ENCODE data around the gene FFAR1. TPM values are rescaled to one million over a fixed set of nuclear protein-coding genes. Genes with fewer than 3 reads are reported as not detected.

FFAR1 gene
- total and polyA plus RNA-seq, 9 donors = 0.11 to 5.0 (median 1.3) TPM

- H3K4me1 ChIP-seq (ENCODE audit: insufficient read depth) = no peaks in the 10 kb centered on the region
- 85 to 88% (median 87%) methylated on average over 10 of the region's 10 CpGs for WGBS, 3 donors
- no peaks in the 10 kb centered on the region for H3K36me3 ChIP-seq
- intact Hi-C loops (cut with DNase I) = no loop called here
- DNase-seq = no peak
- no peaks in the 10 kb centered on the region for H3K27me3 ChIP-seq
- H3K27ac ChIP-seq = no peak overlapping the region
- no peak overlapping the region for H3K4me3 ChIP-seq
- H3K9me3 ChIP-seq = no peaks in the 10 kb centered on the region
- no peak for TF ChIP-seq POLR2A (IDR thresholded peaks at IDR 0.05)
- TF ChIP-seq EP300 (IDR thresholded peaks at IDR 0.05) = no peak
- no peak for TF ChIP-seq CTCF (IDR thresholded peaks at IDR 0.05)
Measured at GRCh38 chr19:35334144-35334753, 13.5 kb upstream of the FFAR1 start.

- WGBS, 3 donors = 89 to 92% (median 89%) methylated on average over 21 of the region's 21 CpGs
- Histone ChIP-seq H3K4me3 (no peak overlapping the region), H3K36me3 (no peaks in the 10 kb centered on the region), H3K9me3 (no peaks in the 10 kb centered on the region), H3K27me3 (no peaks in the 10 kb centered on the region), H3K4me1 (ENCODE audit: insufficient read depth) (no peaks in the 10 kb centered on the region), H3K27ac (no peak overlapping the region)
- intact Hi-C loops (cut with DNase I) = no loop called here
- no peak for DNase-seq
- TF ChIP-seq POLR2A (IDR thresholded peaks at IDR 0.05) (no peak), CTCF (IDR thresholded peaks at IDR 0.05) (no peak), EP300 (IDR thresholded peaks at IDR 0.05) (no peak)
Measured at GRCh38 chr19:35336166-35336955, 11.3 kb upstream of the FFAR1 start.

- Histone ChIP-seq H3K4me1 (ENCODE audit: insufficient read depth) (no peaks in the 10 kb centered on the region), H3K27ac (no peak overlapping the region), H3K27me3 (no peaks in the 10 kb centered on the region), H3K9me3 (no peaks in the 10 kb centered on the region), H3K36me3 (no peaks in the 10 kb centered on the region), H3K4me3 (no peak overlapping the region)
- no peak for DNase-seq
- TF ChIP-seq POLR2A (IDR thresholded peaks at IDR 0.05) (no peak), EP300 (IDR thresholded peaks at IDR 0.05) (no peak), CTCF (IDR thresholded peaks at IDR 0.05) (no peak)
- intact Hi-C loops (cut with DNase I) = no loop called here
- WGBS, 3 donors = 66 to 80% (median 67%) methylated on average over 25 of the region's 25 CpGs
Measured at GRCh38 chr19:35337097-35337983, 10.4 kb upstream of the FFAR1 start.

- H3K27me3 ChIP-seq = no peaks in the 10 kb centered on the region
- H3K27ac ChIP-seq = no peak overlapping the region
- no peaks in the 10 kb centered on the region for H3K4me1 ChIP-seq (ENCODE audit: insufficient read depth)
- no peaks in the 10 kb centered on the region for H3K36me3 ChIP-seq
- intact Hi-C loops (cut with DNase I) = no loop called here
- no peaks in the 10 kb centered on the region for H3K9me3 ChIP-seq
- H3K4me3 ChIP-seq = no peak overlapping the region
- TF ChIP-seq POLR2A (IDR thresholded peaks at IDR 0.05) = no peak
- no peak for TF ChIP-seq EP300 (IDR thresholded peaks at IDR 0.05)
- DNase-seq = no peak
- 78 to 83% (median 80%) methylated on average over 13 of the region's 13 CpGs for WGBS, 3 donors
Measured at GRCh38 chr19:35337984-35338296, 9.8 kb upstream of the FFAR1 start.

Measured in ovary (tissue), 9 donors.